Left cardiac atrium (tissue), 4 donors: ENCODE data around the gene LYPD6. TPM values are rescaled to one million over a fixed set of nuclear protein-coding genes. Genes with fewer than 3 reads are reported as not detected.

Experiments used
- ATAC-seq, 2 donors: fragments of 200-7000 bp; cut with Tn5 transposase; one replicate each; pipeline ENCODE4 v1.9.1; 2020; ENCODE audit warnings: mild to moderate bottlenecking in 2 of 2, moderate library complexity in 2 of 2
- DNase-seq: peaks from one replicate; pipeline ENCODE4 v3.0.0-alpha.2; 2020
- intact Hi-C, 2 donors: fragments of 100-400 bp; cut with DNase I; formaldehyde crosslinking; loops; one replicate each; pipeline versions ENCODE4 v1.14.1 to v1.15.1; 2022 to 2023
- total RNA-seq, 2 donors: library from RNA; stranded (reverse); fragmentation: NEBNext Ultra II Directional; extraction: Animal tissue kit (Norgen Biotek cat#: 25700); gene quantifications; one replicate each; pipeline ENCODE4 v1.2.1, GENCODE V29; 2021
- donor health status: DM: no; HTN: yes; CAD: no.
- donor health status: DM: no; HTN: yes; CAD: no; lungs with severe emphysema.
- donor health status: DM: yes; HTN: yes; CAD: no.
- donor health status: Dilated cardiomyopathy.

LYPD6 gene
- total RNA-seq, 2 donors from 2014 or later = 0.27 to 0.50 TPM

DNA sequence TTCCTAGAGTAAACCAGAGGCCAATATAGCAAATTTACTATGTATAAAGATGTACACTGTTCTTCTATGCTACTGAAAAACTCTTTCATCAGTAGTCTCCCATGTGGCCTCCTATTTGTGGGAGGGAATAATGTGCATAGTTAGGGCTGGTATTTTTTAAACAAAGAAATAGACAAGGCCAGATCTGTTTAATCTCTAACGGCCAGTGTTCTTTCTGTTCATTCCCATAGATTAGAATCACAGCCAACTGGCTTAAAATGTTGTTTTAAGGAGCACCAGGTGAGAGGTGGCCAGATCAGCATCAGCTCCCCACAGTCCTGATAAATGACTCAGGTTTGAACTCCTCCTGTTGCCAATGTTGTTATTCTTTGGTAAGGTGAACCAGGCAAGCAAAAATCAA is 12.1 kb downstream of the LYPD6 start:
- DNase-seq (no peak), ATAC-seq (no peak)
- intact Hi-C loops = no loop called here

- no peak for DNase-seq
- intact Hi-C loops = no loop called here
- ATAC-seq = no peak
Measured at GRCh38 chr2:149344105-149344504, 13.7 kb downstream of the LYPD6 start.

DNA sequence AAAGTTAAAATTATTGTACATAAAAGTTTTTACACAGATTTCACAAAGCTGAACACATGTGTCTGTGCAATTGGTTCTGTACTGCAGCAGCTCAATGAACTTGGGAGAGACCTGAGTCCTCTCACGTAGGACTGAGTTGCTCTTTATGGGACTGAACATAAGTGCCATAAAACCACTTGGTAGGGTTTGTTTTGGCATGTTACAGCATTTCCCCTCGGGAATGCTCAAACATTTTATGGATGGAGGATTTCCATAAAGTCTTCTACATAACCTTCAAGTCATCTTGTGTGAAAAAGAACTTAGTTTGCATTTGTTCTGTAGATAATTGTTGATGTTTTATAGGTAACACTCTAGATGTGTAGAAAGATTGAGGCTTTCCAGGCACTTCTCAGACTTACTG is 15.9 kb downstream of the LYPD6 start:
- intact Hi-C loops = no loop called here
- ATAC-seq (no peak), DNase-seq (no peak)

- ATAC-seq = no peak
Measured at GRCh38 chr2:149348291-149348690, 17.9 kb downstream of the LYPD6 start.

DNA sequence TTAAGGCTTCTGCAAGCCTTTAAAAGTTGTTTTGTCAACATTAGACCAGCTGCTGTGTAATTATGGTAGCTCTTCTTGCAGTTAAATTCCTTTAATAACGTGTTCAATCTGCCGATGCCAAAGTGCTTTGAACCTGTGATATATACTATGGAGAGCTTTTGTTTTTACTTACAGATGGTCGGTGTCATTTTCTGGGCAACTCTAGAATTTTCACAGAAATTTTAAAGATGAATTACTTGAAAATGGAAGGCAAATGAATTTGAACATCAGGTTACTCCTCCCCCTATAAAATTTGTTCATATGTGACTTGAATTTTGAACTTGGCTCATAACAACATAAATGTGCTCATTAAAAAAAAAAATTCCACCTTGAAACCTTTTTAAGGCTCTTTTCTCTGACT is 23.0 kb downstream of the LYPD6 start:
- DNase-seq = no peak
- no peak for ATAC-seq
- intact Hi-C loops = no loop called here

More at GRCh38 chr2:149348291-149348690, 17.9 kb downstream of the LYPD6 start:
- no peak for DNase-seq
- intact Hi-C loops = no loop called here

DNA sequence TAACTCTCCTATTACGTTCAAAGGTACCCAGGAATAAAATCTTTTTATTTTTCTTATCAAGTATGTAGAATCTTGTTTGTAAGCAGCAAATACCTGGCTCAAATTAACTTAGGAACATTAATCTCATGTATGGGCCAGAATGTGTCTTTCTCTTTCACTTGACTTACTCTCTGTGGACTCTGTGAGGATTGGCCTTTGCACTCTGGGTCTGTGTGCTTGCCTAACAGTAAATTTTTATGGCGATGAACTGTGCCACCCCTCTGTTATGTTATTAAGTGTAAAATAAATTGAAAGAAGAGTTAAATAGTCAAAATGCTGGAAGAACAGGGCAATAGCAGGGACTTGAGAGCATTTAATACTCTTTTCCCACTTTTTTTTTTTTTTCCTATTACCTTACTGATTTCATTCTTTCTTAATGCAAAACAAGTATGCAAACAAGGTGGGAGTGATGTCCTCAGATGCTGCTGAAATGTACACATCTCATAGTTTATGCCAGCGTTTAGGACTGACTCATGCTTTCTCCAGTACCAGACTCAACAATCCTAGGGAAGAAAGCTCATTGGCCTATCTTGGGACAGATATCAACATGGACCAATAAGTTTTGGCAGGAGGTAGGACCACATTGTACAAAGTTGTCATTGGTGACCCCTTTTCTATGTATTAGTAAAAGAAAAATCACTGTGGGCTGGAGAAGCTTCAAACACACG is 25.5 kb downstream of the LYPD6 start:
- DNase-seq (no peak), ATAC-seq (no peak)
- intact Hi-C loops = no loop called here

- intact Hi-C loops = no loop called here
- no peak for DNase-seq
- no peak for ATAC-seq
Measured at GRCh38 chr2:149357058-149357457, 26.7 kb downstream of the LYPD6 start.

DNA sequence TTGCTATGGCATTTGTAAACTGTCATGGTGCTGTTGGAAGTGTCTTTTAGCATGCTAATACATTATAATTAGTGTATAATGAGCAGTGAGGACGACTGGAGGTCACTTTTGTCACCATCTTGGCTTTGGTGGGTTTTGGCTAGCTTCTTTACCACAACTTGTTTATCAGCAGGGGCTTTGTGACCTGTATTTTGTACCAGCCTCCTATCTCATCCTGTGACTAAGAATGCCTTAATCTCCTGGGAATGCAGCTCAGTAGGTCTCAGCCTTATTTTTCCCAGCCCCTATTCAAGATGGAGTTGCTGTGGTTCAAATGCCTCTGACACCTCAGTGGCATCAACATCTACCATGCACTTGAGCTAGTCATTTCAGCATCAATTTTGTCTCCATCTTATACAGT is 29.7 kb downstream of the LYPD6 start:
- ATAC-seq (no peak), DNase-seq (no peak)
- intact Hi-C loops = no loop called here

- DNase-seq (no peak), ATAC-seq (no peak)
- intact Hi-C loops = no loop called here
Measured at GRCh38 chr2:149363958-149364357, 33.6 kb downstream of the LYPD6 start.

- ATAC-seq (peak; percentile 23 to 78), DNase-seq (no peak)
- intact Hi-C loops = no loop called here
Measured at GRCh38 chr2:149364839-149365238, 34.5 kb downstream of the LYPD6 start.

DNA sequence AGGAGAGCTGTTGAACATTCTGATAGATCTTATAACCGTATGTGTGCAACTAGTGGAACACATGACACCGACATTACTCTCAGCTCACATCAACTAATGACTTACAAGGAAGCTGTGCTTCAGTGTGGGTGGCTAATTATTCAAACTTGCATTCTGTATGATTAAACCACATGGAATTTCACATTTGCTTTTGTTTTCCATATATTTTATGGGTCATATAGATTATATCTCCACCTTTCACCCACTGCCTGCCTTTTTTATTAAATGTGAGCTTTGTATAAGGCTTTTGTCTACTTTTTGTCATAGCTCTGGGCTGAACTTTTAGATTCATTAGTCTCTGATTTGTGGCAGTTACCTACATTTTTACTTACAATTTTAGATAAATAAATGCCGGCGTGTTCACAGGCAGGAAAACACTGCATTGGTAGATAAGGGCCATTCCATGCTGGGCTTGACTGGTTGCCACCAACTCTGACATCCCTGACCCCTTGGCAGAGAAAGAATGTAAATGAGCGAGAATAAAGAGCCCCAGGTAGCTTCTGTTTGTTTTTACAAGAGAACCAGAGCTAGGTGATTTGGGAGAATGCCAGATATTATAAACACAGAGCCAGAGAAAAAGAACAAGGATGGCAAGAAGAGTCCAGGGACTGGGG is 35.7 kb downstream of the LYPD6 start:
- intact Hi-C loops = no loop called here
- DNase-seq = no peak
- peak in 1 of 2 donors; percentile 12 for ATAC-seq

DNA sequence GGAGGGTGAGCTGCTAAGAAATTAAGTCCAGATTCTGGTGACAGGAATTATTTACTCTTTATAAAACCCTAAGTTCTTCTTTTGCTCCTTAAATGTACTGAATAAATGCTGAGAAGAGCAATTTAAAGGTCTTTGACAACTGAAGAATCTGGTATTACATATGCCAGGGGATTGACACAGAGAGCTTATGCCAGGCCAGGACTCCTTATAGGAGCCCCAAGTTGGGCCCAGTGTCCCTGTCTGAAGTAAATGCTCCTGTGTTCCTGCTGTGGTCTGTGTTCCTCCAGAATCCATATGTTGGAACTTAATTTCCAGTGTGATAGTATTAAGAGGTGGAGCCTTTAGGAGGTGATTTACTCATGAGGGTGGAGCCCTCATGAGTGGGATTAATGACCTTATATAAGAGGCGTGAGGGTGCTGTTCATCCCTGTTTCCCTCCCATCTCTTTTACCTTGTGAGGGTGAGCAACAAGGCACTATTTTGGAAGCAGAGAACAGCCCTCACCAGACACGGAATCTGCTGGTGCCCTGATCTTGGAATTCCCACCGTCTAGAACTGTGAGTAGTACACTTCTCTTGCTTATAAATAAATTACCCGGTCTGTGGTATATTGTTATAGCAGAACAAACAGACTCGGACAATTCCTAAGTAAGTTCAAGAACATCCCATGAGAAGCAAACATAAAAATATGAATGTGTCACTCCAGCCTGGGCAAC is 39.8 kb downstream of the LYPD6 start:
- intact Hi-C loops = no loop called here
- ATAC-seq (no peak), DNase-seq (no peak)

- ATAC-seq = no peak
- DNase-seq = no peak
- intact Hi-C loops = no loop called here
Measured at GRCh38 chr2:149371476-149371875, 41.1 kb downstream of the LYPD6 start.

DNA sequence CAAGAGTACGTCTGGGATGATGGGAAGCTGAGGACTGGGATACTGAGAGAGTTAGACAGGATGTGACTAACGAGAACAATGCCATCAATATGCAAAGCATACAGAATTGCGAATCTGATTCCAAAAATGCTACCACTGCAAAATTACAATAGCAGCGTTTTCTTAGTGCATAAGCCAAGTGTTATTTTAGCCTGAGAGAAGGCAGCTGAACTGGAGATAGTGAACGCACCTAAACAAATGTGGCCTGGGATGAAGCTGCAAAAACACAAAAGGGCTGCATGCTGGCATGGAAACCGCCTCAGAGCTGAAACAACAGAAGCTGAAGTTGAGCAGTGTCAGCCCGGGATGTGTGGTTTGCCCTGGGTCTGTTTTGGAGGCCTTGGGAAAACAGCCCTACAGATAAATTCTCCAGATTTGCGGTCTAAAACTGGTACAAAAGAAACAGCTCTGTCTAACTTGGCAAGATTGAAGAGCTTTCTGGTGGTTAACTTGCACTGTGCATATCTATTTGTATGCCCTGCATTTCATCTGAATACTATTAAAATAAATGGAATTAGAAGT is 45.5 kb downstream of the LYPD6 start:
- DNase-seq = peak; percentile 22
- intact Hi-C loops = no loop called here
- no peak for ATAC-seq

DNA sequence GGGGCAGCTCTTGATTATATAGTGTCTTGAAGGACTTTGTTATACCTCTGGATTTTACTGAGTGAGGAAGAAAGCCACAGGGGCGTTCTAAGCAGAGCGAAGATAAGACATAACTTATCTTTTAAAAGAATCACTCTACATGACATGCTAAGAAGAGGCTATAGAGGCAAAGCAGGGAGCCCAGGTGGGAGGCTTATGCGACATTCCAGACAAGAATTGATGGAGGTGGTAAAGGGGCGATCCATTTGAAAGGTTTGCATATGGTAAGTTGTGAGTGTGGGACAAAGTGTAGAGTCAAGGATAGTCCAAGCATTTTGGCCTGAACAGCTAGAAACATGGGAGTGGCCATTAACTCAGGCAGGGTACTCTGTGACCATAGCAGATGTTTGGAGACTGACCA is 49.8 kb downstream of the LYPD6 start:
- intact Hi-C loops = no loop called here
- no peak for ATAC-seq
- no peak for DNase-seq

- ATAC-seq = no peak
- no peak for DNase-seq
- intact Hi-C loops = no loop called here
Measured at GRCh38 chr2:149383340-149383739, 53.0 kb downstream of the LYPD6 start.

DNA sequence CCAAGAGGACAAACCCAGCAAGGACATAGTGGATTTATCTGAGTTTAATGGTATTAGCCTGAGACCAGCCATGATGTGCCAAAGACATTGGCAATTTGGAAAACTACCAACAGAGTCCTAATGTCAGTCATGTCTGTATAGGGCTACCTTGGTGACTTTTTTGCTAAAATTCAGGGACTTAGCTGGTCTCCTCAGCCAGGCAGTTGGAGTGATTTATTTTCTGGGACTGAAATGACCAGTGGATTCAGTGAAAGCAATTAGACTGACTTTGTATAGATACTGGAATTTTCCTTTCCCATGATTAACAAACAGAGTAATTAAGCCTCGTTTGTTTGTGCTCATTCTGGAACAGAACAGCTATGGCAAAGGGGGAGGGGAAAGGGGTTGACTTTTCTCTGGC is 55.0 kb downstream of the LYPD6 start:
- intact Hi-C loops = no loop called here
- DNase-seq = no peak
- ATAC-seq = no peak

GRCh38 chr2:149387411-149387810 is 57.0 kb downstream of the LYPD6 start:
- intact Hi-C loops = no loop called here
- DNase-seq = no peak
- ATAC-seq = no peak

GRCh38 chr2:149388120-149388816 is 57.9 kb downstream of the LYPD6 start:
- ATAC-seq = no peak

More at GRCh38 chr2:149388120-149388816, 57.9 kb downstream of the LYPD6 start:
- intact Hi-C loops = no loop called here
- no peak for DNase-seq
